HG03439 (cell line): ENCODE data around the gene CLASP2.
"Not testable (repeated sequence)": the region's sequence is repeated elsewhere in the genome, so short reads cannot be mapped to it uniquely, and the experiment has no call there.

ENCODE experiments used
- ATAC-seq: cut with Tn5 transposase; IDR thresholded peaks from one replicate; pipeline ENCODE4 v1.9.1; 2021; ENCODE audit warnings: mild to moderate bottlenecking, moderate library complexity; ENCODE audit not compliant: unreplicated experiment

Gene CLASP2

DNA sequence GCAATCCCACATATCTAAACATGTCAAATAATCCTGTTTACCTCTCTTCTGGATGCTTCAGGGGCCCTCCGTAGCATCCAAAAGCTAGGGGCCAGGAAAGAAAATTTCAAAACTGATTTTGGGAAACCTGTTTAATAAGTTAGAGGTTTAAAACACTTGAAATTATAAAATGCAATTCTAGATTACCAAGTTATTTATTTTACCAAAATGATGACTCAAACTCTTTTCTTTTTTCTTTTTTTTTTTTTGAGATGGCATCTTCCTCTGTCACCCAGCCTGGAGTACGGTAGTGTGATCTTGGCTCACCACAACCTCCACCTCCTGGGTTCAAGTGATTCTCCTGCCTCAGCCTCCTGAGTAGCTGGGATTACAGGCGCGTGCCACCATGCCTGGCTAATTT is 258.5 kb downstream of the CLASP2 start:
- ATAC-seq: not testable (repeated sequence)

GRCh38 chr3:33458446-33458845 is 259.6 kb downstream of the CLASP2 start:
- ATAC-seq: no peak

GRCh38 chr3:33456756-33457155 is 261.3 kb downstream of the CLASP2 start:
- no peak for ATAC-seq

DNA sequence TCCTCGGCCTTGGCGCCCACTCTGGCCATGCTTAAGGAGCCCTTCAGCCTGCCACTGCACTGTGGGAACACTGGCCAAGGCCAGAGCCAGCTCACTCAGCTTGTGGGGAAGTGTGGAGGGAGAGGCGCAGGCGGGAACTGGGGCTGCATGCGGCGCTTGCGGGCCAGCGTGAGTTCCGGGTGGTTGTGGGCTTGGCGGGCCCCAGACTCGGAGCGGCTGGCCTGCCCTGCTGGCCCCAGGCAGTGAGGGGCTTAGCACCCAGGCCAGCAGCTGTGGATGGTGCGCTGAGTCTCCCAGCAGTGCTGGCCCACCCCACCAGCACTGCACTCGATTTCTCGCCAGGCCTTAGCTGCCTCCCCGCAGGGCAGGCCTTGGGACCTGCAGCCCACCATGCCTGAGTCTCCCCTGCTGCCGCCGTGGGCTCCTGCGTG is 264.7 kb downstream of the CLASP2 start:
- ATAC-seq: no peak

DNA sequence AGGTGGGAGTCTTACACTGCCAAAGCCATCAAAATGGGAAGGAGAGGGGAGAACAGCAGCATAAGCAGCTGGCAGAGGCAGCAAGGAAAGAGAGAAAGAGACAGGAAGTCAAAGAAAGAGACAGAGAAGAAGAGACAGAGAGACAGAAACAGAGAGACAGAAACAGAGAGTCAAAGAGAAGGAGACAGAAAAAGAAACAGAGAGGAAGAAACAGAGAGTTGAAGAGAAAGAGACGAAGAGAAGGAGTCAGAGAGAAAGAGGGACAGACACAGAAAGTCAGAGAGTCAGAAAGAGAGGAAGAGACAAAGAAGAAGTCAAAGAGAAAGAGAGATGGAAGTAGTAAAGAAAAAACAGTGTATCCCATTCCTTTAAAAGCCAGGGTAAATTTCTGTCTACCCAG is 266.1 kb downstream of the CLASP2 start:
- ATAC-seq: not testable (repeated sequence)

GRCh38 chr3:33447958-33448357 is 270.1 kb downstream of the CLASP2 start:
- ATAC-seq: no peak

DNA sequence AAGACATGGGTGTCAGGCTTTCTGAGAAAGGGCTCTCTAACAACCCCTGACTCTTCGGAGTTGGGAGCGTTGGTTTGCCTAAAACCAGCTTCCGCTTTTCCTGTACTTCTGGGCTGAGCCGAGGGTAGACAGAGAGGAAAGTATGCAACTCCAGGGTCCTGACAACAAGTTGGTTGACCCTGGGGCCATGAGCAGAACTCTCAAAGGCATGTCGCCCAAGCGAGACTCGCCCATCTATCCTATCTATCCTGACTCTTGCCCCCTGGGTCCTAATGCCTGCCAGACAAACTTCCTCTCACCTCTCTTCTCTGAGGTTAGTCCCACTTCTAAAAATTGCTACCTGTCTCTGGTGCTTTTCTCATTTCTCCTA is 270.8 kb downstream of the CLASP2 start:
- not testable (repeated sequence) for ATAC-seq
